ENCODE measurements around the gene HUS1B.
"Not testable (repeated sequence)": the region's sequence is repeated elsewhere in the genome, so short reads cannot be mapped to it uniquely, and the experiment has no call there.

The HUS1B gene

DNA sequence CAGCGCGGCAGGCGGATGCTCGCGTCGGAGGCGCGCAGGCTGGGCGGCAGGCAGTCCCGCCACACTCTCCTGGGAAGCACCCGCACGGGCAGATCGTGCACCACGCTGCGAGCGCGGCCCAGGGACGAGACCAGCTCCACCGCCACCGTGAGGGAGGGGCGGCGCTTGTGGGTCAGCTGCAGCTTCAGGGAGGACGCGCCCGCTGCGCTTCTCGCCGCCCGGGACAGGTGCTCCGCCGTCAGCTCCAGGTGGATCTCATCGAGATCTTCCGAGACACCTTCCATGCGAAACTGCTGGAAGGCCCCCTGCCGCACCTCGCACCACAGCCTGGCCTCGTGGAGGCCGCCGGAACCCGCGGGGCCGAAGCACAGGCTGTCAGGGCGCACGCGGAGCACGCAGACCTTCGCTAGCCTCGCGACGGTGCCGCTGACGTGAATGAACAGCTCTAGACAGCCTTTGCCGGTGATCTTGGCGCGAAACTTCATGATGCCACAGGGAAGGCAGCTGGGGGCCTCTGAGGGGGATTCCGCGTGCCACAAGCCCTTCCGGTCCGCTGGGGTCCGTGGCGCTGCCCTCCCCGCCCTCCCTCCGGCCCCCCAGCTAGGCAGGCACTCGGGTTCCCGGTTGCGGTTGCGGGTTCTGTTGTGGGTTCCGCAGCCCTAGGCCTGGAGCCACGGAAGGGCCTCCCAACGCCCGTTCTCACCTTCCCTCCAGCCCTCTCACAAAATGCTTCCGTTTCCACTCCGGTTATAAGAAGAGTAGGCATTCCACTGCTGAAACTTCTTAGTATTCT, at the start of gene HUS1B:
TSS of gene HUS1B (minus strand) at position 641 of the 793 bp plus-strand sequence. CDS start at position 485, 156 bp downstream.
- no peak for DNase-seq (ENCODE audit: low read depth in 2 of 2)

- DNase-seq (ENCODE audit: low read depth in 2 of 2): no peak
These were observed 49.2 kb upstream of the HUS1B start for GRCh38 chr6:706146-706545.

- DNase-seq (ENCODE audit: low read depth in 2 of 2): no peak
These were observed 48.1 kb upstream of the HUS1B start for GRCh38 chr6:705047-705446.

DNA sequence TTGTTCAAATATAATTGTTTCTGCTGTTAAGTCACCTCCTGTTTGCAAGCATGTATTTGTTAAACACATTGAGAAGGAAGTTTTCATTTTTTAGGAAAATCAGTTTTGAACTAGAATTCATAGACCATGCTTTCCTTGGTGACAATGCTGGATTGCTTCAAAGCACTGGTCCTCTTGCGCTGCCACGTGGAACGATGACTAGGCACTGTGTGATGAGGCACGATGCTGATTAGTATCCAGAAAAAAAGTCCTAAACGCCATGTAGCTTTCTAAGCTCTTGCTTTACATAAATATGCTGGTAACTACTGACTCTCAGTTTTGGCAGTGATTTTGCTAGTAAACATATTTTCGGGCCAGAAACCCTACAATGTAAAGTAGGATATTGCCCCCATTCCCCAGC, 47.1 kb upstream of the HUS1B start:
- no peak for DNase-seq (ENCODE audit: low read depth in 2 of 2)

- DNase-seq (ENCODE audit: low read depth in 2 of 2): no peak
These were observed 46.7 kb upstream of the HUS1B start for GRCh38 chr6:703552-703951.

DNA sequence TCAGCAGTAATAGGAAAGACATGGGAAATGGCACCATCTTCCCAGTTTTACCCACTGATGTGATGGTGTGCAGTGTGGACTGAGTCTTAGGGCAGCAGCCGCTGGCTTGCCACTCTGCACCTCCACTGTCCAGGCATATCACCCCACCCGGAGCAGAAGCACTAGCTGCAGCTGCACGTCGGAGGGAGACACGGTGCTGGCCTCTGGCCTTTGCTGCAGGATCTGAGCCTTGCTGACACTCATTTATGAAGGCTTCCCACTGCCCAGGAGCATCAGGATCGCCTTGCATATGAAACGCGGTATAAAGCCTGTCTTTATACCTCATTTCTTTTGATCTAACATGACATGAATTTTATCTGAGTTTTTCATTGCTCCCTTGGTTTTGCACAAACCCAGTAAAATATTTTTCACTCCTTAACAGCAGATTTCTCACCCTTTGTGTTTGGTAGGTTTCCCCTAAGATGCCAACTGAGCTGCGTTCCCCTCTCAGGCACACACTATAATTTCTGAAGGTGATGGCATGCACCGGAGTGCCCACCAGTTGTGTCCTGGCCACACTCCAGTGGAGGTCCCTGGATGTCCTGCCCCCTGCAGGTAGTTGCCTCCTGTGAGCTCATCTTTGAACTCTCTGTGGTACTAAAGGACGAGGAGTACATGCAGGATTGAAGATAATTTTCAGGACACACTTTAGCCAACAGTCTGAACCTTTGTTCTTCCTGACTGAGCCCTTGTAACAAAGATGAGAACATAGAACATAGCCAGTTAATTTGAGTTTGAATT, 45.0 kb upstream of the HUS1B start:
- no peak for DNase-seq (ENCODE audit: low read depth in 2 of 2)

DNA sequence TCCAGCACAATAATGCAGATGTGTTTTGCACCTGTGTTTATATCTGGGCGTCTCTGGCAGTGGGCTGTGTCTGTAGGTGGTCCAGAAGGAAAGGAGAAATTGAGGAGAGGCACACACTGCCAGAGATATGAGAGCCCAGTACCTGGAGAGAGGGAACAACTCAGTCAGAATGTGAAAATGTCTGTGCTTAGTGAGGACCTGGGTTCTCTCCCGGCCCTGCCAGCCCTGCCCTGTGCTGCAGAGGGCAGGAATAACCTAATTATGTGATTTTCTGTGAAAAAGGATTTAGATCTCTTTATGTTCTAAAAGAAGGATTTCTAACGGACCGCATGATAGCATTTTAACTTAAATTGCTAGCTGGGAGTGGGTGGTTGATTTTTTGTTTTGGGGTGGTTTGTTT, 44.3 kb upstream of the HUS1B start:
- DNase-seq (ENCODE audit: low read depth in 2 of 2): no peak

- no peak for DNase-seq (ENCODE audit: low read depth in 2 of 2)
These were observed 43.6 kb upstream of the HUS1B start for GRCh38 chr6:700490-700889.

- DNase-seq (ENCODE audit: low read depth in 2 of 2): no peak
These were observed 42.4 kb upstream of the HUS1B start for GRCh38 chr6:699319-699718.

DNA sequence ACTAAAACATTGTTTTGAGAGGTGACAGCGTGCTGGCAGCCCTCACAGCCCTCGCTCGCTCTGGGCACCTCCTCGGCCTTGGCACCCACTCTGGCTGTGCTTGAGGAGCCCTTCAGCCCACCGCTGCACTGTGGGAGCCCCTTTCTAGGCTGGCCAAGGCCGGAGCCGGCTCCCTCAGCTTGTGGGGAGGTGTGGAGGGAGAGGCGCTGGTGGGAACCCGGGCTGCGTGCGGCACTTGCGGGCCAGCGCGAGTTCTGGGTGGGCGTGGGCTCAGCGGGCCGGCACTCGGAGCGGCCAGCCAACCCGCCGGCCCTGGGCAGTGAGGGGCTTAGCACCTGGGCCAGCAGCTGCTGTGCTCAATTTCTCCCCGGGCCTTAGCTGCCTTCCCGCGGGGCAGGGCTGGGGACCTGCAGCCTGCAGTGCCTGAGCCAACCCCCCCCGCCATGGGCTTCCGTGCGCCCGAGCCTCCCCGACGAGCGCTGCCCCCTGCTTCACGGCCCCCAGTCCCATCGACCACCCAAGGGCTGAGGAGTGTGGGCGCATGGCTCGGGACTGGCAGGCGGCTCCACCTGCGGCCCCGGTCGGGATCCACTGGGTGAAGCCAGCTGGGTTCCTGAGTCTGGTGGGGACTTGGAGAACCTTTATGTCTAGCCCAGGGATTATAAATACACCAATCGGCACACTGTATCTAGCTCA, 37.7 kb upstream of the HUS1B start:
- not testable (repeated sequence) for DNase-seq (ENCODE audit: low read depth in 2 of 2)

- no peak for DNase-seq (ENCODE audit: low read depth in 2 of 2)
These were observed 36.8 kb upstream of the HUS1B start for GRCh38 chr6:693723-694009.

- peak; percentile 60 to 63 for DNase-seq (ENCODE audit: low read depth in 2 of 2)
These were observed 36.2 kb upstream of the HUS1B start, which contains the start of gene EXOC2 for GRCh38 chr6:692858-693722. EXOC2 (minus strand) TSS chr6:693139; CDS start chr6:637818, 55,321 bp downstream.

DNA sequence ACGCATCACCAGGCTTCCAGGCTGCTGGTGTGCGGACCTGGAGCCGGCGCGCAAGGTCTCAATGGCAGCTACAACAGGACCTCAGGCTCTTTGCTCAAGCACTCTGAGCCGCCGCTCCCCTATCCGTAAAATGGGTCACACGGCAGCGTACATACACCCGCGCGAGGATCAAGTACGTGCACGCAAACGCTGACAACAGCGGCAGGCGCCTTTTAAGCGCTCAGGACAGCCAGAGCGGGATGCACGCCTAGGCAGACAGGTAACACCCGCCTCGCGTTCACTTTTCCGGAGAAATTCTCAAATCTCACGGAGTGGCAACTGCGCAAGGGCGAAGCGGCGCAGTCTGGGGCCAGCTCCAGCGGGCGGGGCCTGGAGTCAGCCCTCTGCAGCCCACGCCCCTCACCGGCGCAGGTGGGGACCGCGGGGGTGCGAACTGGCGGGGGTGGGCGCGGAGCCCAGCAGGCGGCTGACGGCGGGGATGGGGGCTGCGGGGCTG, 35.5 kb upstream of the HUS1B start:
- peak; percentile 40 to 61 for DNase-seq (ENCODE audit: low read depth in 2 of 2)

- DNase-seq (ENCODE audit: low read depth in 2 of 2): no peak
These were observed 32.3 kb upstream of the HUS1B start for GRCh38 chr6:689223-689622.

GRCh38 chr6:686497-686896, 29.6 kb upstream of the HUS1B start:
- DNase-seq (ENCODE audit: low read depth in 2 of 2): no peak

DNA sequence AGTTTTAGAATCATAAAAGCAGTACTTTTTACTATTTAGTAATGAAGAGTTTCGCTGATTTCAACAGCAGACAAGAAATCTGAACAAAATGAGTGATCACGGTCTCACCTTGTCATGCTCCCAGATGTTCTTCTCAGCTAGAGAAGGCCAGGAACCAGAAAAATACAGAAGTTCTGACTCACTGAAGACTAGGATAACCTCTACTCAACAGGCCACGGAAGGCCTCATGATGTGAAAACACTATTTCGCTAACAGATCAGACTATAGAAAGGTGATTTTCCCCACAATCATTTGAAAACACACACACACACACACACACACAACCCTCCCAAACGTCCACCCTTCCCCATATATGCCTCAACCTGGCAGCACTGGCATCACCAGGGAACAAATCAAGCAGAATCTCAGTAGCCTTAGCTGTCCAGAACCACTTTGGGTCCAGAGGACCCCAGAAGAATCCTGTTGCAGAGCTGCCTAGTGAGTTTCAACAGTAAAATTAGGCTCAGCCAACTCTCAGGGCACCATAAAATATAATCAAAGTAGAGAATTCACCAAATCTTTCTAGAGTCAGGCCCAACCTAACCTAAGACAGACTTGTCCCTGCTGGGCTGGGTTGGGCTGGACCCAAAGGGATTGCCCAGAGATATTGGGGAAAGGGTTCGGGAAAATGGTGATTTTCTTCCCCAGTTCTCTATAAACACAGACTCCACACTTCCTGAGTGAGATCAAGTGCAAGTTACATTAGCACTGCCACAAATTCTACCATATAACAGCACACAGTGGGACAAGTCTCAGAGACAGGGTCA, 28.1 kb upstream of the HUS1B start:
- no peak for DNase-seq (ENCODE audit: low read depth in 2 of 2)

DNA sequence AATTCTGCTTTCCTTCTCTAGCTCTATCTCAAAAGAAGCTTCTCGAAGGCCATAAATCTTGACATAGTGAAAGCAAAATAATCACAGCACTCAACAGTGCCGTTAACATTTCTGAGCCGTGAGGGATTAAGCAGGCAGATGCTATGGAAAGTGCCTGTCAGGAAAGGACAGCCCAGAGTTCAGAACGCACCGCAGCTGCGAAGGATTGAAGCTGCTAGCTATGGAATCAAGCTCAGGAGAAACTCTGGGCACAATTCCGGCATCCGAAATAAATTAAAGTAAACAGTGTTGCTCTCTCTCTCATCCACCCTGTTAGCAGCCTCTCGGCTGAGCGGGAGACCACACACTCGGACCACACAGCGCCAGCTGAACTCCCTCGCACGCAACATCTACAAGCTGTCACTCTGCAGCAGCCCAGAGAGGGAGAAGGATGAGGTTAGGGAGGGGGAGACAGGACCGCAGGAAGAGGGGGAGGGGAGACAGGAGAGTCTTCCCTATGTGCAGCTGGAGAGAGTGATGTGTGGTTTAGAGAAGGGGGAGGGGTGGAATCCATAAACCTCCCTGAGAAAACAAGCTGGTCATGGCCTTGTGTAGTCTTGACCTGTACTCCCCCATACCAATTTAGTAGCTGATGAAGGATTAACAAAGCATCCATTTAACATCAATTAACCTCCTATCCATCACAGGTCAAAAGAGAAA, 27.0 kb upstream of the HUS1B start:
- no peak for DNase-seq (ENCODE audit: low read depth in 2 of 2)

GRCh38 chr6:680666-681340, 23.9 kb upstream of the HUS1B start:
- DNase-seq (ENCODE audit: low read depth in 2 of 2): no peak

GRCh38 chr6:680251-680650, 23.4 kb upstream of the HUS1B start:
- no peak for DNase-seq (ENCODE audit: low read depth in 2 of 2)

All from activated CD8-positive, alpha-beta memory T cell treated with anti-CD3 and anti-CD28 coated beads for 4 hours (primary cell).